ENCODE data around the gene OR2Y1.

DNA sequence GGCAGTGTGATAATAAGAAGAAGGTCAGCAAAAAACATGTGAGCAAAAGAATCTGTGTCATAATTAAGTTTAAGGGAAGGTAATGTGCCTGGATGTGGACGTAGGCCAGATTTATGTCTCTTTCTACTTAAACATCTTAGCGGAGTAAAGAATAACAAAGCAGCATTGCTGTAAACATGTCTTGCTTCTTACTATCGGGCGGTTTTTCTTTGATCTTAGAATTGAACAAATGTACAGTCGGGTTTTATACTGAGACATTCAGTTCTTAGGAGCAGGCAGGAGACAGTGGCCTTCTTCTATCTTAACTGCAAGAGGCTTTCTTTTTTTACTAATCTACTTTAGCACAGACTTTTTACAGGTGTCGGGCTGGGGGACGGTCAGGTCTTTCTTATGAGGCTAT lies 50.1 kb downstream of the OR2Y1 start:
- TF ChIP-seq, protein P1, sequence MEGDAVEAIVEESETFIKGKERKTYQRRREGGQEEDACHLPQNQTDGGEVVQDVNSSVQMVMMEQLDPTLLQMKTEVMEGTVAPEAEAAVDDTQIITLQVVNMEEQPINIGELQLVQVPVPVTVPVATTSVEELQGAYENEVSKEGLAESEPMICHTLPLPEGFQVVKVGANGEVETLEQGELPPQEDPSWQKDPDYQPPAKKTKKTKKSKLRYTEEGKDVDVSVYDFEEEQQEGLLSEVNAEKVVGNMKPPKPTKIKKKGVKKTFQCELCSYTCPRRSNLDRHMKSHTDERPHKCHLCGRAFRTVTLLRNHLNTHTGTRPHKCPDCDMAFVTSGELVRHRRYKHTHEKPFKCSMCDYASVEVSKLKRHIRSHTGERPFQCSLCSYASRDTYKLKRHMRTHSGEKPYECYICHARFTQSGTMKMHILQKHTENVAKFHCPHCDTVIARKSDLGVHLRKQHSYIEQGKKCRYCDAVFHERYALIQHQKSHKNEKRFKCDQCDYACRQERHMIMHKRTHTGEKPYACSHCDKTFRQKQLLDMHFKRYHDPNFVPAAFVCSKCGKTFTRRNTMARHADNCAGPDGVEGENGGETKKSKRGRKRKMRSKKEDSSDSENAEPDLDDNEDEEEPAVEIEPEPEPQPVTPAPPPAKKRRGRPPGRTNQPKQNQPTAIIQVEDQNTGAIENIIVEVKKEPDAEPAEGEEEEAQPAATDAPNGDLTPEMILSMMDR (IDR thresholded peaks at IDR 0.05): no peak
- TF ChIP-seq POLR2A (IDR thresholded peaks at IDR 0.05) (no peak), POLR2AphosphoS5 (IDR thresholded peaks at IDR 0.05) (no peak)

All from gastroesophageal sphincter (tissue), 3 donors.